ENCODE data around the gene CELF4. TPM values are rescaled to one million over a fixed set of nuclear protein-coding genes. Genes with fewer than 3 reads are reported as not detected.

Gene CELF4
- total RNA-seq, 4 donors from 2014 or later: 0.16 to 0.59 TPM; not detected in 2

- intact Hi-C loops (cut with DNase I; ENCODE audit: low total_unique reads): loop anchor here (10.0 kb wide), 1 partner anchor 139 kb away; no protein-coding TSS in a partner anchor
- DNase-seq (ENCODE audit: low spot score in 2 of 2): no peak
- no peak for TF ChIP-seq POLR2A (IDR thresholded peaks at IDR 0.05)
- TF ChIP-seq, protein P1, sequence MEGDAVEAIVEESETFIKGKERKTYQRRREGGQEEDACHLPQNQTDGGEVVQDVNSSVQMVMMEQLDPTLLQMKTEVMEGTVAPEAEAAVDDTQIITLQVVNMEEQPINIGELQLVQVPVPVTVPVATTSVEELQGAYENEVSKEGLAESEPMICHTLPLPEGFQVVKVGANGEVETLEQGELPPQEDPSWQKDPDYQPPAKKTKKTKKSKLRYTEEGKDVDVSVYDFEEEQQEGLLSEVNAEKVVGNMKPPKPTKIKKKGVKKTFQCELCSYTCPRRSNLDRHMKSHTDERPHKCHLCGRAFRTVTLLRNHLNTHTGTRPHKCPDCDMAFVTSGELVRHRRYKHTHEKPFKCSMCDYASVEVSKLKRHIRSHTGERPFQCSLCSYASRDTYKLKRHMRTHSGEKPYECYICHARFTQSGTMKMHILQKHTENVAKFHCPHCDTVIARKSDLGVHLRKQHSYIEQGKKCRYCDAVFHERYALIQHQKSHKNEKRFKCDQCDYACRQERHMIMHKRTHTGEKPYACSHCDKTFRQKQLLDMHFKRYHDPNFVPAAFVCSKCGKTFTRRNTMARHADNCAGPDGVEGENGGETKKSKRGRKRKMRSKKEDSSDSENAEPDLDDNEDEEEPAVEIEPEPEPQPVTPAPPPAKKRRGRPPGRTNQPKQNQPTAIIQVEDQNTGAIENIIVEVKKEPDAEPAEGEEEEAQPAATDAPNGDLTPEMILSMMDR (IDR thresholded peaks at IDR 0.05): no peak
- no peak overlapping the region for H3K4me3 ChIP-seq (ENCODE audit: low read depth, poor library complexity, severe bottlenecking)
- 17 to 22% methylated on average over 17 of the region's 17 CpGs for WGBS, 2 donors
These were observed 81.4 kb downstream of the CELF4 start for GRCh38 chr18:37483984-37484819.

DNA sequence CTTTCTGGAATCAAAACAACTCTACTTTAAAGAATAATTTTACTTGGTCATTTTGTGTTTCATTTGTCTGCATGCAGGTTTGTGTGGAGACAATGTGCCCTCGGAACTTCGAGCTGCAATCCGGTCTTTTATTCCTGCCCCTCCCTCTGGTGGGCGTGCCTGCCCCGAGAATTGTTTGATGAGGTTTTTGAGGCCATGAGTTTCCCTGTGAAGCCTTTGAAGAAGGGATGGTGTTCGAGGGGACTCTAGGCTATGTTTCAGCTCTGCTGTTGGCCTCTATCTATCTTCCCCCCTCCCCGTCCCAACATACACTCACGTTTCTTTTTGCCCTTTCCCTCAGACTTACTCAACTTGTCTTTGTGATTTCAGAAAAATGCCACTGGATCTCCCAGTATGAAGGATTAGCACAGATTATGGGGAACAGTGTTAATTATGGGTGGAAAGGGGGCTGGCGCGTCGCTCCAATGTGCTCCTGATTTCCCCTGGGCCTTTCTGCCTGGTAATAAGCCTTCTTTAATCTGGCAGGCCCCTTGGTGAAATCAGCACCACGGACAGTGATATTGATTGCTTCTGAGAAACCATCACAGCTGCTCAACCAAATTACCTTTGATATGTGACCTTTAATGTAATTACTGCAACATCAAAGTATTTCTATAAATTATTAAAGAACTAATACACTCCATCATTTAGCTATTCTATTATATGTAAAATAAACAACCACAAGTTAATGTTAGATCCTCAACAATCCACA, 82.2 kb downstream of the CELF4 start:
- 28 to 35% methylated on average over 12 of the region's 12 CpGs for WGBS, 2 donors
- DNase-seq (ENCODE audit: low spot score in 2 of 2): no peak
- no peak for TF ChIP-seq POLR2A (IDR thresholded peaks at IDR 0.05)
- TF ChIP-seq, protein P1 (IDR thresholded peaks at IDR 0.05): no peak
- intact Hi-C loops (cut with DNase I; ENCODE audit: low total_unique reads): loop anchor here (10.0 kb wide), 1 partner anchor 139 kb away; no protein-coding TSS in a partner anchor
- H3K4me3 ChIP-seq (ENCODE audit: low read depth, poor library complexity, severe bottlenecking): no peak overlapping the region

GRCh38 chr18:37482433-37482832, 83.2 kb downstream of the CELF4 start:
- 69 to 73% methylated on average over 3 of the region's 3 CpGs for WGBS, 2 donors
- TF ChIP-seq POLR2A (IDR thresholded peaks at IDR 0.05): no peak
- TF ChIP-seq, protein P1 (IDR thresholded peaks at IDR 0.05): no peak
- intact Hi-C loops (cut with DNase I; ENCODE audit: low total_unique reads): loop anchor here (10.0 kb wide), 1 partner anchor 138 kb away; no protein-coding TSS in a partner anchor
- DNase-seq (ENCODE audit: low spot score in 2 of 2): no peak
- H3K4me3 ChIP-seq (ENCODE audit: low read depth, poor library complexity, severe bottlenecking): no peak overlapping the region

GRCh38 chr18:37482002-37482401, 83.6 kb downstream of the CELF4 start:
- no peak overlapping the region for H3K4me3 ChIP-seq (ENCODE audit: low read depth, poor library complexity, severe bottlenecking)
- WGBS, 2 donors: 46 to 59% methylated on average over 3 of the region's 3 CpGs
- no peak for TF ChIP-seq POLR2A (IDR thresholded peaks at IDR 0.05)
- TF ChIP-seq, protein P1 (IDR thresholded peaks at IDR 0.05): no peak
- intact Hi-C loops (cut with DNase I; ENCODE audit: low total_unique reads): loop anchor here (10.0 kb wide), 1 partner anchor 137 kb away; no protein-coding TSS in a partner anchor
- DNase-seq (ENCODE audit: low spot score in 2 of 2): no peak

GRCh38 chr18:37481491-37481890, 84.1 kb downstream of the CELF4 start:
- no peak overlapping the region for H3K4me3 ChIP-seq (ENCODE audit: low read depth, poor library complexity, severe bottlenecking)
- intact Hi-C loops (cut with DNase I; ENCODE audit: low total_unique reads): loop anchor here (10.0 kb wide), 1 partner anchor 137 kb away; no protein-coding TSS in a partner anchor
- TF ChIP-seq, protein P1 (IDR thresholded peaks at IDR 0.05): no peak
- TF ChIP-seq POLR2A (IDR thresholded peaks at IDR 0.05): no peak
- 73 to 75% methylated on average over 6 of the region's 6 CpGs for WGBS, 2 donors
- DNase-seq (ENCODE audit: low spot score in 2 of 2): no peak

Measured in lower leg skin (tissue), 4 donors.